HuH-7.5 (cell line): Measurements from ENCODE around the gene UPF3A.
"Not testable (repeated sequence)": the region's sequence is repeated elsewhere in the genome, so short reads cannot be mapped to it uniquely, and the experiment has no call there.

Experiments used
- DNase-seq: peaks from one replicate; pipeline ENCODE4 v3.0.0; 2011; ENCODE audit warnings: low spot score

The UPF3A gene

DNA sequence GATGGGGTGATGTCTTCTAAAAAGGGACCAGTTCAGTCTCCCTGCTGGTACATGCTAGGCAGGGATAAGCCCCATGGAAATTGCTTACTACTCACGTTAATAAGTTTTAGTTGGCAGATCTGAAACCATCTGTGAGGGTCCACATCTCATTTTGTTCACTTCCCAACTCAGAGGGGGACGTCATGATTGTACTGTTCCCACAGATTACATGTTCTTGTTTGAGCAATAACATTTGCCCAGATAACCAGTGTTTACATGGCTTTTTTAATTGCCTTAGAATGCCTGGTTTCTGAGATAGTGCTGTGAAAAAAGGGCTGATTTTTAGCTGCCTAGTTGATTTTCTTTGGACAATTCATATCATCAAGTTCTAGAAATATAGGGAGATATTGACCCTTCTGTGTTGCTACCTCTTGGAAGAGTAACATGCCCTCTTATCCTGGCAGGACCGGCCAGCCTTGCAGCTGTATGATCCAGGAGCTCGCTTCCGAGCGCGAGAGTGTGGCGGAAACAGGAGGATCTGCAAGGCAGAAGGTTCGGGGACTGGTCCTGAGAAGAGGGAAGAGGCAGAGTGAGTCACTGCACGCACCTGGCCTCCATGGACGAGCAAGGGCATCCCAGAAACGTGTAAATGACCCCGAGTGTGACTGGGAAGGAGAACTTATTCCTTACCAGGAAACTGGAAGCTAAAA is 23.1 kb downstream of the UPF3A start:
- no peak for DNase-seq

DNA sequence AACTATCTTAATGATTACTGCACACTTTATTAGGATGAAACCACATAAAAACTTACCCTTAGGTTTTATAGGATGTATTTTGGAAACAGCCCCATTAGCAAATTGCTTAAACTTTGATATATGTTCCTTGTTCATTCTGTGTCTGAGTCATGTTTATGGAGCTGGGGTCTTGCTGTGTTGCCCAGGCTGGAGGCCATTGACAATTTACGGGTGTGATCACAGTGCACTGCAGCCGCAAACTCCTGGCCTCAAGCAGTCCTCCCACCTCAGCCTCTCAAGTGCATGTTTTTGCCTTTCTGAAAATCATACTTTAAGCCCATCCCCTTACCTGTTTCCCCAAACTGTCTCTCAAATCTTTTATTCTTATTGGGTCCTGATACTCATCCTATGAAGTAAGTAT is 27.7 kb downstream of the UPF3A start:
- DNase-seq = no peak

DNA sequence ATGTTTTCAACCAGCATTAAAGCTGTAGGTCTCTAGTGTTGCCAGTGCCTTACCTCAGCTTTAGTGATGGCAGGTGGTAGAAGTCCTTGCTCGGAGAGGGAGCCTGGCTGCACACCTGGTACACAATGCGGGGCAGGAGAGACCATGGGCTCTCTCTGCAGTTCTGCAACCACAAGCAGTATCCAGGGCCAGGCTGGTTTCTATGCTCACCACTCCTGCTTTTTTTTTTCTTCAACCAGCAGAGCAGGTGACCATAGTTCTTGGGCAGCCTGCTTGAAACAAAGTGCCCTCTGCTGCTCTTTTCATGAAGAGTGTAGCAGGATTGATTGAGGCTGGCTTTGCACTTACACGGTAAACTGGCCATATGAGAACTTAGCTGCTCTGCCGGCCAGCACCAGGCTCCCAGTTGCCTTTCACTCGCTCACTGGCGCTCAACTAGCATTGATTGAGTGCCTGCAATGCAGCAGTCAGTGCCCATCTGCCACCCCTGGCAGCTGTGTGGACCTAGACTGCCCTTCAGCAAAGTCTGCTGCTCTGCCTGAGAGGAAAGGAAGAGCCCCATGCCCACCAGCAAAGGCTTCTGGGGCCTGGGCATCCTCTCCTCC is 28.5 kb downstream of the UPF3A start:
- DNase-seq = no peak

GRCh38 chr13:114310956-114311355 is 29.6 kb downstream of the UPF3A start:
- no peak for DNase-seq

DNA sequence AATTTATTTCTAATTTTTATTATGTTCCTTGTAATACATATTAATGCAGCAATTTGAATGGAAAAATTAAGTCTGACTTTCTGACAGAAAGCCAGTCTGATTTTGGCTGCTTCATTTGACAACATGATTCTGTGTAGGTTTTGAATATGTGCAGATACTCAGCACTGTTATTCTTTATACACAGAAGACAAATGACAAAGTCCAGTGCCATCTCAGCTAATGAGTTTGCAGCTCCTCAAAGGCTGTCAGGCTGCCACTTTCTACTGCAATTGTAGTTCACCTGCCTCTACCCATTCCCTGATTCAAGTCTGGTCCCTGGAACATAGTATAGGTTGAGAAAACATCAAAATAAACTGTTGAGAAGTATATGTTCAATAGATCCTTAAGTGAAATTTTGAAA is 30.0 kb downstream of the UPF3A start:
- no peak for DNase-seq

- no peak for DNase-seq
These were observed 30.5 kb downstream of the UPF3A start for GRCh38 chr13:114311908-114312307.

DNA sequence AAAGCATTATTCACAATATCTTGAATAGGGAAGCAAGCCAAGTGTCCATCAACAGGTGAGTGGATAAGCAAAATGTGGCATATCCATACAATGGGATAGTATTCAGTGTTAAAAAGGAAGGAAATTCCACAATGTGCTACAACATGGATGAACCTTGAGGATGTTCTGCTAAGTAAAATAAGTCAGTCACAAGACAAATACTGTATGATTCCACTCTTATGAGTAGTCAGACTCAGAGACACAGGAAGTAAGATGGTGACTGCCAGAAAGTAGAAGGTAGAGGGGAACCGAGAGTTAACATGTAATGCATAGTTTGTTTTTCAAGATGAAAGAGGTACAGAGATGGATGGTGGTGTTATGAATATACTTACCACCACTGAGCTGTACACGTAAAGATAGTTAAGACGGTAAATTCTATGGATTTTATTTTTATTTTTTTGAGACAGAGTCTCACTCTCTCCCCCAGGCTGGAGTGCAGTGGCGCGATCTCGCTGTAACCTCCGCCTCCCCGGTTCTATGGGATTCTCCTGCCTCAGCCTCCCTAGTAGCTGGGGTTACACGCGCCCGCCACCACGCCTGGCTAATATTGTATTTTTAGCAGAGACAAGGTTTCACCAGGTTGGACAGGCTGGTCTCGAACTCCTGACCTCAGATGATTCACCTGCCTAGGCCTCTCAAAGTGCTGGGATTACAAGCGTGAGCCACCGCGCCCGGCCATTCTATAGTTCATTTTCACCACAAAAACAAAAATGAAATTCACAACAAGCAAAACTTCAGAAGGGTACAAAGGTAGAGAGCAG is 31.9 kb downstream of the UPF3A start:
- DNase-seq = no peak

DNA sequence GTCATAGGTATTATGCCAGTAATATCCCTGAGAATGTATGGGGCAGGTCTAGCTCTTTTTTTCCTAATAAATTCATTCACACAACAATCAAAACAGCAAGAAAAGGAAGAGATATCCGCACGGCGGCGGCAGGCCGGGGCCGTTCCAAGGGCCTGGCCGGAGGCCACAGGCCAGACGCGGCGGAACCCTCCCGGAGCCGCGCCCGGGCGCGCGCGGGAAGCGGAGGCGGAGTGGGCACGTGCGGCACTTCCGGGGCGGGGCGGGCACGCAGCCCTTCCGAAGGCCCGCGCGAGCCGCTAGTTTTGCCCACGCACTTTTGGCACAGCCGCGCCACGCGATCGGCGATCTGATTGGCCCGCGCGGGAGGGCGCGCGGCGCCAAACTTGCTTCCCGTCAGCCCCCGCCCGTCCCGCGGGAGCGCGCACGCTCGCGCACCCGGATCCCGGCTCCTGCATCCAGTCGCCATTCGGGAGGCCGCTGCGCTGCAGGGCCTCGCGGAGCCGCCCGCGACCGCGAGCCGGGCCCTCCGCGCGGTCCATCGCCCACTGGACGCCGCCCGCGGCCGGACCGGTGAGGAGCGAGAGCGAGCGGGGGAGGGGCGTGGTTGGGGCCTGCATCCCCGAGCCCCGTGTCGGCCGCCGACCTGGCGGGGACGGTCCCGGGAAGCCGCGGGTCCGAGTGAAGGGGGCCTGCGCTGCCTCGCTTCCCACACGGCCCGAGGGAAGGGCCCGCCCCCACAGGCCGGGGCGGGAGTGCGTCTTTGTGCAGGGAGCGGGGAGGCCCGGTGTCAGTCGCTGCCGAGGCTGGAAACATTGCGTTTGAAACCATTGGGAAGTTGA is 32.9 kb downstream of the UPF3A start, which contains the start of gene CHAMP1:
CHAMP1 (plus strand) TSS at position 430 of the 839 bp plus-strand sequence. CDS start 9,340 bp downstream, outside the sequence.
- DNase-seq = peak; percentile 85

GRCh38 chr13:114315074-114315785 is 33.8 kb downstream of the UPF3A start:
- DNase-seq = no peak

DNA sequence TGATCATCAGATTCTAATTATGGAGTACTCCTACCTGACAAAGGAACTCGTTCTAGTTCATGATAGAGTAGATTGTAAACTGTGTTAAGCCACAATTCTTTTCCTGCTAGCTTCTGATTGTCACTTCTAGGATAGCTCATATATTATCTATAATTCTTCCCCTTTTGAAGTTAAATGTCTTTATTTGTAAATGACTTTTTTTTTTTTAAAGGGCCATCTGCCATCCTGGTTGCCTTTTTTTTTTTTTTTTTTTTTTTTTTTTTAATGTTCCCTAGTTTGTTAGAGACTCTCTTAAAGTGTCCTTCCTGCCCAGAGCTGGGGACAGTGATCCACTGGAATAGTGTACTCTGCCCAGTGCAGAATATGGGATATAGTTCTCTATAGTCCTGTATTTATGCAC is 37.2 kb downstream of the UPF3A start:
- no peak for DNase-seq

DNA sequence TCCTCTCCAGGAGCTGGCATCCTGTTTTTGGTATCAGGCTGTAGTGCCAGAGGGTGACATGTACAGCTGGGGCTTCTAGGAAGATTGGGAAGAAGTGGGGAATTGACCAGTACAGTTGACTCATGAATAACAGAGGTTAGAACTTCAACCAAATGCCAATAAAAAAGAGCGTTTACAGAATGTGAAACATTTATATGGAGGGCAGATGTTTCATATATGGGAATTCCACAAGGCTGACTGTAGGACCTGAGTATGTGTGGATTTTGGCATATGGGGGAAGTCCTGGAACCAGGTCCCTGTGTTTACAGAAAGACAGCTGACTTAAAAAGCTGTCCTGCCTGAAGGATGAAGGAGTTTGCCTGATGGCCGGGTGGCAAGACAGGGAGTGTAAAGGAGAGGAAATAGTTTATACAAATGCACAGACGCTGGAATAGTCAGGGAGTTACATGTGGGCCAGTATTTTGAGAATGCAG is 38.1 kb downstream of the UPF3A start:
- DNase-seq = no peak

GRCh38 chr13:114320065-114320464 is 38.7 kb downstream of the UPF3A start:
- no peak for DNase-seq

DNA sequence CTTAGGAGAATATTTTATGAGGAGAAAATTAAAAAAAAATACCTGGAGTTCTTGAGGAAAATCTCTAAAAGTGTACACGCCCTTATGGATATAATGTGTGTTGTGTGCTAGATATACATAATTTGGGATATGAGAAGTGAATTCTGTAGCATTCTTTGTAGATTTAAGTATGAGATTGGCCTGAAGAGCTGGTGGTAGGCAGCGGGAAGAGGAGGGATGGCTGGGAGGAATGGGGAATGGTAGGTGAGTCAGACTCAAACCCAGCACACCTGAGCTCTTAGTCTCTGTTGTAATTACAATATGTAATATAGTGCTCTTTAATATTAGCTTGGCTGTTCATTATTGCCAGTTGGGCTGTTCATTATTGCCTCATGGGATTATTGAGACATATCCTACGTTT is 39.9 kb downstream of the UPF3A start:
- no peak for DNase-seq

DNA sequence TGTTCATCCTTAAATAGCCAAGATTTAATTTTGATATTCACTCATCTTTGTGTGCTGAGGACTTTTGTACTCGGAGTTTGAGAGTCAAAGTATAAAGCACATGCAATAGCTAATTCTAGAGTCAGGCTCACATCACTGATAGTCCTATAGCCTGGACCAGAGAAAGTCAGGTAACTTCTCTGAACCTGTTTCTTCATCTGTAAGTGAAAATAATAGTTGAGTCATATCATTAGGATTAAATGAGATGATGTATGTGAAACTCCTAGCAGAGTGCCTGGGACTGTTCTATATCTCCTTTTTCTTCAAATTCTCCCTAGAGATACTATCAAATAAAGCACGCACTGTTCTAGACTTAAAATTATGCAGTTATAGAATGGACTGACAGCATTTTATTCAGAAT is 41.9 kb downstream of the UPF3A start:
- DNase-seq = no peak

- DNase-seq = no peak
These were observed 42.9 kb downstream of the UPF3A start for GRCh38 chr13:114324334-114324733.

GRCh38 chr13:114325729-114326128 is 44.3 kb downstream of the UPF3A start:
- DNase-seq = no peak

- DNase-seq = no peak
These were observed 46.6 kb downstream of the UPF3A start for GRCh38 chr13:114328034-114328433.

GRCh38 chr13:114328595-114328994 is 47.2 kb downstream of the UPF3A start:
- no peak for DNase-seq

- no peak for DNase-seq
These were observed 48.7 kb downstream of the UPF3A start for GRCh38 chr13:114330086-114330485.

GRCh38 chr13:114333881-114334280 is 52.5 kb downstream of the UPF3A start:
- not testable (repeated sequence) for DNase-seq

- no peak for DNase-seq
These were observed 53.1 kb downstream of the UPF3A start for GRCh38 chr13:114334305-114335053.
